Measurements from ENCODE around the gene FRAS1.
"Not testable (repeated sequence)": the region's sequence is repeated elsewhere in the genome, so short reads cannot be mapped to it uniquely, and the experiment has no call there.

Gene FRAS1

DNA sequence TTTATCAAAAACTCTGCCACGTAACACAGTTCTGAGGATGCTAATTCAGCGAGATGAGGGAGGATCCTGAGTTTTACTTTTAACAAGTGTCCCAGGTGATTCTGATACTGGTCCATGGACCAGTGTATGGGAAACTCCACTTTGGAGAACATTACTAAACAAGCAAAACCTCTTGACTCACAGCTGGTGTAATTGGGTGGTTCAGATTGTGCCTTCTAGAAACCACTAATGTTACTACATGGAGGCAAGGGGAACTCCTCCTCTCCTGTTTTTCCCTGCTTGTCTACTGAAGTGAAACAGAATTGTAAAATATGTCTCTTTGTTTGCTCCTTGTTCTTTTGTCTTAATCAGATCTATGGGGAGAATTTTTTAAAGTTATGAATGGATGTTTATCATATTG is 62.6 kb downstream of the FRAS1 start:
- DNase-seq, result no peak

DNA sequence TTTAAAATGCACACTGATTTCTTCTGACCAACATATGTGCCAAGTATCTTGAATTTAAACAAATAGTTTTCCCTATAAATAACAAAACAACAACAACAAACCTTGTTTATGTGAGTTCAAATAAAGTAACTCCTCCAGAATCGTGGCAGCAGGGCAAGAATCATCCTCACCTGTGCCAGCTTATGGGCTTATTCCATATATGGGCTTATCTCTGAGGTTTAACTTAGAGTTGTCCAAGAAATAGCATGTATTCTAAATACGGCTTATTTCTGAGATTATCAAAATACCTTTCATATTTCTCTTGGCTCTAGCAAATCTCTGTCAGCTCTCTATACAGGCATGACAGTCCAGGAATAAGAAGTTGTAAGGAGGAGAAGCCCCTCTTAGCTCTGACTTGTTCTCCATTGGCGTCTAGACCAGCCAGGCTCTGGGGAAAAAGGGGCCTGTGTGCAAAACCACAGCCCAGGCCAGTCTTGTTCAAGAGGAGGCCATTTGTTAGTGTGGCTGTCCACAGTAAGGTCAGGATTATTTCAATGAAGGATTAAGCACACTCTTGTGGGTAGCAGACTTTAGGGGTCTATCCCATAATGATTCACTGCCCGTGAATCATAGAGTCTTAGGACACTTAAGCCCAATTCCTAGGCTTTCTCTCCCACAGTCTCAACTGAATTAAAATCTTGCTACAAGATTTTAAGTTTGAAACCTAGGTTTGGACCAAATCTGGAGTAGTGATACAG is 63.2 kb downstream of the FRAS1 start:
- DNase-seq, result no peak

DNA sequence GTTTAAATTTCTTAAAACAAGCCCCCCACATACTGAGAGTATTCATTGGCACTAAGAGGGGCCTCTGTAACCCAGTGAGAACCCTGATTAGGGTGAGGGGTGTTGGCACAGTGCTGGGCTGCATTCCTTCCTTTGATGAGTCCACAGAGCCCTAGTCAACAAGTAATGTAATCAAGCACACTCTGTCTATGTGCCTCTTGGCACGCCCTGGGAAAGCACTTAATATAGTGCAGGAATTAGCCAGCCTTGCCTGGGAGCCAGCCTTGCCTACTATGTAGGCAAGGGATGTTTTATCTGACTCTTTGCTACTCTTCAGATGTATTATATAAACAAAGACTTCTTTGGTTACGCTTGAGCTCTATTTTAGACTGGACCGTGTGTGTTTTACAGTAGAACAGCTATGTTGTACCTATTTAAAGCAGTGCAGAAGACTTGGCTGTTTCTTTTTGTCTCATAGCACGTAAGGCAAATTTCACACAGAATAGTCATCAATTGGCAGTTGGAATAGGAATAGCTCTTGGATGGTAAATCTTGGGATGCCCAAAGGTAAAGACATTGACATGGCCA is 64.3 kb downstream of the FRAS1 start:
- DNase-seq, result no peak

DNA sequence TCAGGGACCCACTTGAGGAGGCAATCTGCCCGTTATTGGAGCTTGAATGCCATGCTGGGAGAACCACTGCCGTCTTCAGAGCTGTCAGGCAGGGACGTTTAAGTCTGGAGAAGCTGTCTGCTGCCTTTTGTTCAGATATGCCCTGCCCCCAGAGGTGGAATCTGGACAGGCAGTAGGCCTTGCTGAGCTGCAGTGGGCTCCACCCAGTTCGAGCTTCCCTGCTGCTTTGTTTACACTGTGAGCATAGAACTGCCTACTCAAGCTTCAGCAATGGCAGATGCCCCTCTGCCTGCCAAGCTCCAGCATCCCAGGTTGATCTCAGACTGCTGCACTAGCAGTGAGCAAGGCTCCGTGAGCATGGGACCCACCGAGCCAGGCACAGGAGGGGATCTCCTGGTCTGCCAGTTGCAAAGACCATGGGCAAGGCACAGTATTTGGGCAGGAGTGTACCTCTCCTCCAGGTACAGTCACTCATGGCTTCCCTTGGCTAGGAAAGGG is 68.8 kb downstream of the FRAS1 start:
- not testable (repeated sequence) for DNase-seq

DNA sequence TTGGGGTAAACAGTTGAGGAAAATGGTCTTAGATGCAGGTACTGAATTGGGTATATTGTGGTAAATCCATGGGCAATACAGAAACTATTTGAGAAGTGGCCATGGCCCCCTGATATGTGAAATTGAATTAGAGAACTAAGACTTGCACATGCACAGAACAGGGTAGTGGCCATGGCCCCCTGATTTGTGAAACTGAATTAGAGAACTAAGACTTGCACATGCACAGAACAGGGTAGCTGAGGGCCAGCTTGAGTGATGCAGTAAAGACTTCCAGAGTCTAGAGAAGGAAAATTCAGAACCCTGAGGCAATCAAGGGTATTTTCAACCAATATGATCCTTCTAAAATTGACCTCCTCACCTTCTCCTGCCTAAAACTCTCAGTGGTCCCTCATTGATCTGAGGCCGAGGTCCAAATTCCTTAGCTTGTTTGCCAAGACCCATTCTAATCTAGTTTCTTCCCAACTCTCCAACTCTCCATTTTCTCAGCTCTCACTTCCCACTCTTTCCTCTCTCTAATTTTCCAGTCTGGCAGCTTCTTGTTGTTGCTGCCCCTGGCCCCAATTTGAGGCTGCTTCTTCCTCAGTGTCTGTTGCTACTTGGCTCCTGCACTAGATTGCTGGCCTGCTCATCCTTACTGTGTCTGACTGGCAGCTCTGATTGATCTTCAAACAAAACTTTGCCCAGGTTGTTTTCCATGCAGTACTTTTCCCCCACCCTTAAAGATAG is 72.4 kb downstream of the FRAS1 start:
- no peak for DNase-seq

DNA sequence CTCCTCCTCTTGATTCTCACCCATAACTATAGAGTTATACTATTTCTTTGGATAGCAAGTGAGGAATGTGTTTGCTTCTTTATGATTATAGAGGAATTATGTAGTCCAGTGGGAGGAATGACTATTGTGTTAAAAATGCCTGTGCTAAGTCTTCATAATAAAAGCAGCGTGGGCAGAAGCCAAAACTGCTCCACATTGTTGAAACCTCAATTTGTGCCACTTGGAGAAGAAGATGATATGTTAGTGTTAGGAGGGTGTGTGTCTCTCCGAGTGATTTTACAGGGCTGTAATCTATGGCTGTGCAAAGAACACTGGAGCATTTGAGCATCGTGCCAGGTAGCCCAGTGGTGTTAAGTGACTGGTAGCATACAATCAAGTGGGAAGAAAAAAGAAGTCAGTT is 74.3 kb downstream of the FRAS1 start:
- DNase-seq, result peak in 1 of 58 donors; percentile 29

DNA sequence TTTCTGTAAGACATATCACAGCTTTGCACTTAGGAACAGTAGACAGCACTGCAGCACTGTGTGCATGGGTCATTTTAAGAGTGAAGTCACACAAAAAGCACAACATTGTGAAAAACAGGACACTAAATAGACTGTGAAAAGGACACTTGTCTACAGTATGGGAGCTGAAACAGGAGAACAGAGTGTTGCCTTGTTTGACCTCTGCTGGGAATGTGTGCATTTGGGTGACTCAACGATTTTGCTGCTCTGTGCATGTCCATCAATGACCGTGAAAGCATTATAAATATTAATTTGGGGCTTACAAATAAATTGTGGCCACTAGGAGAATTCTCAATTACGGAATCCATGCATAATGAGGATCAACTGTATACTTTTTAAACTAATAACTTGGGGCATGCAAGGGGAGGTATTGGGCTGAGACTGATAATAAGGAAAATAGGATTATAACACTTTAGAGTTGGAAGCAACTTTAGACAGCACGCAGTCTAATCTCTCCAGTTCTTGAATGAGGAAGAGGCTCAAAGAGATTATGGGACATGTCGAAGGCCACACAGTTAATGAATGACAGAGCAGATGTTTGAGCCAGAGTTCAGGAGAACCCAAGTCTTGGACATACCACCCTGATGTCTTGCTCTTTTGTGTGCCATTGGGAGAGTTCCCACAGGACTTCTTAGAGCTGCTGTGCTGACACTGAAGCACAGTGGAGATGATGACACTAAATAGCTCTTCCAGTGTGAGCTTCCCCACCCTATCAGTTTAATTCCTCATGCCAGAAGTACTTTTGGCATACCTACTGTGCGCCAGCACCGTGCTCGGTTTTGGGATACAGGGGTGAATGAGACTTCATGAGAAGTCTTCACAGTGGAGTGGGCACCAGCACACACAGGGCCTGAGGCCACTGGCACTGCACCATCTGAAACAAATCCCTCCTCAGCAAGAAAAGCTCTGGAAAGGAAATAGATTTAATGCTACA is 79.3 kb downstream of the FRAS1 start:
- no peak for DNase-seq

DNA sequence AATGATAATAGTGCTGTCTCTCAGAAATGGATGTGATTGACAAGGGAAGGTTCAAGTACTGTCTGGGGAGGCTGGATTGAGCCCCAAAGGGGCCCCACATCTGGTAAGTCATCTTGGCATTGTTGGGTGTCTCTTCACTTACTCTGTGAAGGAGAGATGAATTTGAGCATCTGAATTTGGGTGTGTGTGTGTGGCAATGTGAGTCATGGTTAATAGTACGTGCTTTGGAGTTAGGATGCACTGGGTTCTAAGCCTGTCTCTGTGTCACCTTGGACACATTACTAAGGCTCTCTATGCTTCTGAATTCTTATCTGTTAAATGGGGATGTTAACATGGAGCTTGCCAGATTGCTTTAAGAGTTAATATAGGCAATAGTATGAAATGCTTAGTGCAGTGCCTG is 80.4 kb downstream of the FRAS1 start:
- no peak for DNase-seq

DNA sequence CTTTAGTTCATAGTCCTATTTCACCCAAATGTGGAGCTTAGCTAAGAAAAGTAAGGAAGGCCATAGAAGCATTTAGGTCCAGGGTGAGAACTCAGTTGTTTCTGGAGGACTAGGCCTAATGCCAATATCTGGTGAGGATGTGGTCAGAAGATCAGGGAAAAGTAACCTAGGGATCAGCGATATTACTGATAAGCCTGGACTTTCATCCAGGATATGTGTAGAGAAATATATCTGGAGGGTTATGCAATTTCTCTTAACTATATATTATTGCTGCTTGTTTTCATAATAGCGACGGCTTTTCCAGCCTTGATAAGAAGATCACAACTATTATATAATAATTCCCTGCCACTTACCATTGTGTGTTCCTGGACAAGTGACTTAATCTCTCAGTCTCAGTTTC is 81.1 kb downstream of the FRAS1 start:
- no peak for DNase-seq

DNA sequence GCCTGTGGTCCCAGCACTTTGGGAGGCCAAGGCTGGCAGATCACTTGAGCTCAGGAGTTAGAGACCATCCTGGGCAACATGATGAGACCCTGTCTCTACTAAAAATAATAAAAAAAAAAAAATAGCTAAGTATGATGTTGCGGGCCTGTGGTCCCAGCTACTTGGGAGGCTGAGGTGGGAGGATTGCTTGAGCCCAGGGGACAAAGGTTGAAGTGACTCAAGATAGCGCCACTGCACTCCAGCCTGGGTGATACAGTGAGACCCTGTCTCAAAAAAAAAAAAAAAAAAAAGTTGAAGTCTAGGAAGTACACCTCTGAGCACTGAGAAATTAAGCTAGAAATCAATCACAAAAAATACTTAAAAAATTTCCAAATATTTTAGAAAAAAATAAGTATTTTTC is 86.5 kb downstream of the FRAS1 start:
- DNase-seq, result no peak

DNA sequence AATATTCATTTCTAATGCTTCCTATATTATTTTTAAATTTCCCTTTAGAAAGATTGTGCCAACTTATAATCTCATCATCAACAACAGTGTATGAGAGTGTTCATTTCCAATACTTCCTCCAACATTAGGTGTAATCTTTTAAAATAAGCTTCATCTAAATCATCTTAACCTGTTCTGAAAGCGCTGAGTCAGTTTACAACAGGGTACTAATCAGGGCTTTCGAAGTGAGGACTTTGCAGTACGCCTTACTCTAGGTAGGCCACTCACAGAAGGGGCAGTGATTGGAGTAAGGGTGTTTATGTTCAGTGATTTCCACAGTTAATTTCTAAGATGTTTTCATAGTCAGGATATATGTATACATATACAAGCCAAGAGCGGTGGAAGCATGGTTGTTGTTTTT is 87.9 kb downstream of the FRAS1 start:
- no peak for DNase-seq

DNA sequence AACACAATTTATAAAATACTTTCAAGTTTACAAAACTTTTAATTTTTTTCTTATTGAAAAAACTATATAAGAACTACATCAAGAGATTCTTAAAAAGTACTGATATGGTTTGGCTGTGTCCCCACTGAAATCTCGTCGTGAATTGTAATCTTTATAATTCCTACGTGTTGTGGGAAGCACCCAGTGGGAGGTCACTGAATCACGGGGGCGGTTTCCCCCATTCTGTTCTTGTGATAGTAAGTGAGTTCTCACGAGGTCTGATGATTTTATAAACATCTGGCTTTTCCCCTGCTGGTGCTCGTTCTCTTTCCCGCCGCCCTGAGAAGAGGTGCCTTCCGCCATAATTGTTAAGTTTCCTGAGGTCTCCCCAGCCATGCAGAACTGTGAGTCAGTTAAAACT is 88.5 kb downstream of the FRAS1 start:
- no peak for DNase-seq

DNA sequence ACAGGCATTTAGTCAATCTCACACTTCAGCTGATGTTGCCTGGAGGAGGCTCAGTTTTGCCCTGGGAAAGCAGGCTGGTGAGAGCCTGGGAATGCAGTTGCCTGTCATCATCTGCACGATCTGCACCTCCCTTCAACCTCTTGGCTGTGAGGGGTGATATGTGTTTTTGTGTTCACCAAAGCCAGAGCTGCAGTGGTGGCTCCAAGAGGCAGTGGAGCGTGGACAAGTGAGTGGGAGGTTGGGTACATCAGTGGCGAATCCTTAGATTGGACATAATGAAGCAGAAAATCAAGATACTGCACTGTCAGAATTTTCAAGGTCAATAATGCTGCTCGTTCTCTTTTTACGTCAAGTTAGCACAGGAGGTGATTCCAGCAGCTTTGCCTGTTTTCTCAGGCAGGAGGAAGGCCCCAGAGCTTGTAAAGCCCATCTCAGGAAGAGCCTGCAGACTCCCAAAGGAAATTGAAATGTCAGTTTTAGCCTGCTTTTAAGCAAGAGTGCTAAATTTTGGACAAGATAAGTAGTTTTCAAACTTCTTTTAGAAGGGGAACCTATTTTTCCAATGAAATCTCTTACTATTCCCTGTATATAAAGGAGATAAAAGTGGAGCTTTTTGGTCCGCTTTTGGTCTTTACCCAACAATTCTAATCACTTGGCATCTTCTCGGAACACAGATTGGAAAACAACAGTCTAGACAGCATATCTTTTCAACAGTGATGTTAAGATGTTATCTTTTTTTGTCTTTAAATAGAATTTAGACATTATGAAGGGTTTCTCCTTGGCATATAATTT is 92.8 kb downstream of the FRAS1 start:
- no peak for DNase-seq

DNA sequence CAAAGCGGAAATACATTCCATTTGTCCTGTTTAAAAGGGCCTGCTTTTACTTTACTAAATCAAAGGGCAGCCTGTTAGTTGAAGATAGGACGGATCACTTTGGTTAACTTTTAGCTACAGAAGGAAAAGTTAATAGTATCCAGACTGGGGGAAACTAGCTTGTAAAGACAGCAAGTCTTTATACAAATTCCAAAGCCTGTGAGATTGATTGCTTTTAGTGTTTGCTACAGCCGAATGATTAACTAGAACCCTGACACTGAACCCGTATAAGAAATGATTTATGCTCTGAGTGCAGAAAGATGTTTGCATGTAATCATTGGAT is 93.4 kb downstream of the FRAS1 start:
- no peak for DNase-seq

DNA sequence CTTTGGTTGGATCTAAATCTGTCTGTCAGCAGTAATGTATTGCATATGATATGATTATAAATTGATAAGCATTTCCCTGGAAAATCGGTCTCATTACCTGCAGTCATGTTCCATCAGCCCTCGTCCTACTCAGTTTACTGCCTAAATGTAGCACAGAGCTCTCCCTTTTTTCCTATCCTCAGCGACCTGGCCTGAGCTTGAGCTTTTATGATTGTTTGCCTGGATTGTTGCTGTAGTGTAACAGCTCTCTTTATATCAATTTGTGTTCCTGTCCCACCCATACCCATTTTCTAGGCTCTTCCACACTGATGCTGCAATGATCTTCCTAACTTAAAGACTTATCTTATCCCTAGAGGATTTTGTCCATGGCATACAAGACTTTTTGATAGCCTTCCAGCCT is 95.7 kb downstream of the FRAS1 start:
- no peak for DNase-seq

DNA sequence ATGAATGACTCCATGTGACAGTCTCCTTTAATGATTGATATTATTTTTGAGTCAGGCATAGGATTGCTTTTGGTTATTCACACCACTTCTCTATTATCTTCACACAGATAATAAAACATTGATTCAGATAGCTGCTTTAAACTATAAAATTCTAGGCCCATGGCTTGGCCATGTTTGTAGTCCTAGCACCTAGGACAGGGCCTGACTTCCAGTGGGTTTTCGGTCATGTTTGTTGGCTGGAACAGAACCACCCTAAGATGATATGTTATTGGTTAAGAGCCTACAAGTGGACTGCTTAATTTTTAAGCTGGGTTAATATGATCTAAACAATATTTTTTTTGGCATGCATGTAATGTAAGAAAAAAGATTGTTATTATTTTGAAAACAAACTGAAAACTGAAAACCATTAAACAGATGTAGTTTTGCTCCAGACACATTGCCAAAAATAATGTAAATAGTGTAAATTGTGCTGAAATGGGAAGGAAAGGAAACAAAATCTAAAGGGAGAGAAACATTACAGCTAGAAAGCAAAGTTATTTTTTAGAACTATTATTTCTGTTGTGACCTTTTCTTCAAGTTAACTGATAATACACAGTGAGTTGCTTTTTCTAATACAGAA is 98.0 kb downstream of the FRAS1 start:
- DNase-seq, result no peak

DNA sequence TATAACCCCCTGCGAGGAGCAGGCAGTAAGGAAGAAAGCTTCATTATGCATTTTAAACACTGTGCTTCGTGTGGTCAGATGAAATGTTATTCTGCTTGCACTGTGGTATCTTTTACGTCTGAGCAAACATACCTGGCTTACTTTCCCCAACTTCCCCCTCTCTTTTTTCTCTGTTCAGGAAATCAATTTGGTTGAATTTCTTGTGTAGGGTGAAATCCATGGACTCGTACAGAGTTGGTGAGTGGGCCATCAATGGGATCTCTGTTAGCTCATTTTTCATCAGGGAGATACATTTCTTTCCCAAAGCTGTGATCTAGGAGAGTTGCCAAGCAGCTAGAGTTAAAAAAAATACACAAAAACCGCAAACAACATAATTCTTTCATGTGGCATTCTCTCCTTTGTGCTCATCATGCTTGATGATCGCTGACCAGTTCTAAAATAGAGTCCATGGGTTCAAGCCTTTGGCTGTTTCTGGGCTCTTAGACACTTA is 98.5 kb downstream of the FRAS1 start:
- no peak for DNase-seq

DNA sequence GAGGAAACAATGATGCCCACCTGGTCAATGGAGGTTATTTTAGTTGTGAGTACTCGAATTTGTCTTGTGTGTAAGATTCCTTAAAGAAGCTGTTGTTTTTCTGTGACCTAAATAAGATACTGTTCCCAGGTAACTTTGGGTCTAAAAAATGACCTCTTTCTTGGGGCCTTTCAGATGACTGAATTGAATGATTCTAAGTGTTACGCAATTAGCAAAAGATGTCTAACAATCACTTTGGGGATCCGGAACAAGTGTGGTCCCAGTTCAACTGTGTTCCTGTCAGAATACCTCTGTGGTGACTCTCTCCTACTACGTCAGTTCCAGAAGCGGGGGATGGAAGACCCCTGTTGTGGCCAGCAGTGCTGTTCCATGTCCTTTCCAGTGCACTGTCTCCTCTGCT is 99.4 kb downstream of the FRAS1 start:
- DNase-seq, result no peak

DNA sequence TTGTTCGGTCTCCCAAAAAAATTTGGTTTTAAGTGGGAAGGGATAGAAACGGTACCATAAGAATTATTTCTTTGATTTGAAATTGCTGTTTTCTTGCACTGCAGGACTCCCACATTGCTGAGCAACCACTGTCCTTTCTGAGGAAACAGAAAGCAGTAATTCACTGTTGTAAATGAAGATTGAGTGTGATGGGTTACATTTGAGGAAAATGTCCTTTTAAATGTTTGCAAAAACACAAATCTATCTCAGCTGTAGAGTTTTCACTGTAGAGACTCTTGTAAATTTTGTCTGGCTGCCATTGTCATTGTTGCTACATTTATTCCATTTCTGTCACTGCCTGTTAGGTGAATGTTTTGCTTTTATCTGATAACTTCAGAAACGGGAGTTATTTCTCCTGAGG is 105.2 kb downstream of the FRAS1 start:
- DNase-seq, result no peak

DNA sequence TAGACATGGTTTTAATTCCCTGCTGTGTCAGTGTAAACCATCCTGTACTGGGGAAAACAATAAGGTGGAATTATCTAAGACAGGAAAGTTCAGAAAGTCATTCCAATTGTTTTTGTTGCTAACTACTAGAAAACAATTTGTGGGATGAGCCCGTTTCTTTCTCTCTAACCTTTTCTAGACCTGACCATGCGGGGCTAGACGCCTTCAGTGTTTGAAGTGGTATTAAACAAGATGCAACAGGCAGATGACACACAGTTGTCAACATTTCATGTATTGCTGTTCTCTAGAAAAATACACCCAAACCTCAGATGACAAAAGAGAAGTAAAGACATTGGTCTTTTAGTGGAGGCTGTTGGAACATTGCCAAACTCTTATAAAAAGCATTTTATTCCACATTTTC is 105.7 kb downstream of the FRAS1 start:
- no peak for DNase-seq
